HCT116 (cell line): ENCODE data around the gene OGDHL. TPM values are rescaled to one million over a fixed set of nuclear protein-coding genes. Genes with fewer than 3 reads are reported as not detected.

ENCODE experiments used
- ATAC-seq: fragments of 200-7000 bp; cut with Tn5 transposase; 2 replicates; pipeline ENCODE4 v1.9.1; 2020; ENCODE audit warnings: mild to moderate bottlenecking, moderate library complexity
- BruUV-seq: library from RNA; stranded (reverse); fragments of 400-500 nt; replicated peaks from 2 replicates; lab custom pipeline; 2021; lab: Mats Ljungman, UMichigan
- CTCF ChIA-PET: fragments of 300-600 bp; sonication (Branson Sonifier 250); formaldehyde crosslinking; loops from one replicate; lab custom pipeline; 2021; ENCODE audit warnings: antibody characterized with exemption; lab: Charles Lee
- POLR2A ChIA-PET: fragments of 300-600, 350-600 bp; sonication (Branson Sonifier 250); formaldehyde crosslinking; loops from one replicate; lab custom pipeline; 2021; ENCODE audit warnings: antibody characterized with exemption; lab: Charles Lee
- RAD21 ChIA-PET, 2 experiments: fragments of 300-600 bp; sonication (Branson Sonifier 250); formaldehyde crosslinking; loops; one replicate each; lab custom pipeline; 2023; ENCODE audit warnings: low total read pairs in 2 of 2; ENCODE audit not compliant: uncharacterized antibody in 2 of 2, unreplicated experiment in 2 of 2, low non-redundant PET in 1 of 2; lab: Charles Lee
- DNase-seq: peaks from one replicate; pipeline ENCODE4 v3.0.0-alpha.2; 2010; ENCODE audit warnings: low read depth, low spot score
- H2AFZ ChIP-seq: fragments of 200-600 bp; shearing (Covaris generic), sonication (generic); 2 replicates; pipeline ENCODE4 v1.6.1; 2017; ENCODE audit warnings: low read depth, mixed run types, mixed read lengths, antibody characterized with exemption, low read length; ENCODE audit not compliant: poor library complexity, severe bottlenecking
- H3K27ac ChIP-seq: 2 replicates; pipeline ENCODE4 v1.5.1; 2012; ENCODE audit warnings: low read depth, low read length
- H3K27me3 ChIP-seq: fragments of 200-600 bp; sonication (generic); 2 replicates; pipeline ENCODE4 v1.6.1; 2016; ENCODE audit warnings: mixed run types, low read length, mixed read lengths; ENCODE audit not compliant: insufficient read depth
- H3K36me3 ChIP-seq, 2 experiments: fragments of 200-500 bp in 1 of 2; fragments of 200-600 bp in 1 of 2; sonication (Bioruptor generic) in 1 of 2; sonication (generic) in 1 of 2; 2 replicates each; pipeline versions ENCODE4 v1.5.1 to v1.6.1; 2014 to 2016; ENCODE audit warnings: low read length in 2 of 2, inconsistent platforms in 1 of 2, mixed read lengths in 1 of 2, mixed run types in 1 of 2; ENCODE audit not compliant: insufficient read depth in 2 of 2, control insufficient read depth in 1 of 2
- H3K4me1 ChIP-seq, 2 experiments: fragments of 200-600 bp in 1 of 2; sonication (generic) in 1 of 2; 2 replicates each; pipeline versions ENCODE4 v1.5.1 to v1.6.1; 2012 to 2017; ENCODE audit warnings: low read length in 2 of 2, inconsistent platforms in 1 of 2, mild to moderate bottlenecking in 1 of 2, mixed read lengths in 1 of 2, mixed run types in 1 of 2, moderate library complexity in 1 of 2; ENCODE audit not compliant: insufficient read depth in 2 of 2, control insufficient read depth in 1 of 2
- H3K4me2 ChIP-seq: fragments of 200-600 bp; sonication (generic); 2 replicates; pipeline ENCODE4 v1.6.1; 2017; ENCODE audit warnings: mixed run types, low read length, mixed read lengths
- H3K4me3 ChIP-seq, 2 experiments: fragments of 200-600 bp in 1 of 2; sonication (generic) in 1 of 2; replicated peaks in 1 of 2; 2 replicates each; pipeline ENCODE4 v1.5.1; 2011 to 2016; ENCODE audit warnings: low read length in 2 of 2, control low read depth in 1 of 2, low read depth in 1 of 2, mild to moderate bottlenecking in 1 of 2, mixed read lengths in 1 of 2, mixed run types in 1 of 2
- H3K79me2 ChIP-seq: fragments of 200-600 bp; sonication (generic); 2 replicates; pipeline ENCODE4 v1.6.1; 2017; ENCODE audit warnings: mild to moderate bottlenecking, mixed run types, low read length, moderate library complexity, mixed read lengths; ENCODE audit not compliant: insufficient read depth
- H3K9ac ChIP-seq: fragments of 200-600 bp; sonication (generic); 2 replicates; pipeline ENCODE4 v1.6.1; 2016; ENCODE audit warnings: low read length, mixed read lengths
- H3K9me2 ChIP-seq: fragments of 200-600 bp; sonication (generic), shearing (Covaris generic); 2 replicates; pipeline ENCODE4 v1.6.1; 2017; ENCODE audit warnings: mixed run types, mild to moderate bottlenecking, moderate library complexity; ENCODE audit not compliant: insufficient read depth
- H3K9me3 ChIP-seq, 2 experiments: fragments of 200-500 bp in 1 of 2; fragments of 200-600 bp in 1 of 2; sonication (Bioruptor generic) in 1 of 2; sonication (generic) in 1 of 2; 2 replicates each; pipeline ENCODE4 v1.6.1; 2014 to 2017; ENCODE audit warnings: low read length in 2 of 2, mixed read lengths in 2 of 2, inconsistent platforms in 1 of 2, low read depth in 1 of 2, mild to moderate bottlenecking in 1 of 2, mixed run types in 1 of 2, moderate library complexity in 1 of 2; ENCODE audit not compliant: control insufficient read depth in 1 of 2, insufficient read depth in 1 of 2
- H4K20me1 ChIP-seq: fragments of 200-600 bp; sonication (generic), shearing (Covaris generic); 2 replicates; pipeline ENCODE4 v1.6.1; 2017; ENCODE audit warnings: mixed run types, mild to moderate bottlenecking, moderate library complexity; ENCODE audit not compliant: insufficient read depth
- CBX3 ChIP-seq: IDR thresholded peaks from 2 replicates; pipeline ENCODE4 v1.6.1; 2012; ENCODE audit warnings: low read depth
- CEBPB ChIP-seq: IDR thresholded peaks from 2 replicates; pipeline ENCODE4 v1.6.1; 2012; ENCODE audit warnings: low read depth
- CTCF ChIP-seq, 3 experiments: fragments of 200-600 bp in 1 of 3; sonication (generic) in 1 of 3; IDR thresholded peaks in 2 of 3; conservative IDR thresholded peaks in 1 of 3; 2 replicates each; pipeline ENCODE4 v1.5.1; 2012 to 2017; ENCODE audit warnings: low read depth in 2 of 3, low read length in 2 of 3, antibody characterized with exemption in 1 of 3, borderline replicate concordance in 1 of 3, control low read depth in 1 of 3, mild to moderate bottlenecking in 1 of 3, mixed read lengths in 1 of 3, mixed run types in 1 of 3, moderate library complexity in 1 of 3; ENCODE audit not compliant: insufficient read depth in 1 of 3
- ELF1 ChIP-seq: IDR thresholded peaks from 2 replicates; pipeline ENCODE4 v1.6.1; 2012; ENCODE audit warnings: low read depth, borderline replicate concordance
- EZH2 ChIP-seq: fragments of 200-600 bp; sonication (generic); IDR thresholded peaks from 2 replicates; pipeline ENCODE4 v1.6.1; 2017; ENCODE audit warnings: antibody characterized with exemption, mixed run types
- EZH2phosphoT487 ChIP-seq: fragments of 200-600 bp; IDR thresholded peaks from 2 replicates; pipeline ENCODE4 v1.6.1; 2018; ENCODE audit warnings: antibody characterized with exemption, borderline replicate concordance
- FOSL1 ChIP-seq: IDR thresholded peaks from 2 replicates; pipeline ENCODE4 v1.6.1; 2012; ENCODE audit warnings: low read depth
- JUND ChIP-seq: IDR thresholded peaks from 2 replicates; pipeline ENCODE4 v1.6.1; 2012
- MAX ChIP-seq: IDR thresholded peaks from 2 replicates; pipeline ENCODE4 v1.6.1; 2012
- POLR2A ChIP-seq: IDR thresholded peaks from 2 replicates; pipeline ENCODE4 v1.7.0; 2011; ENCODE audit warnings: borderline replicate concordance; ENCODE audit not compliant: insufficient read depth, insufficient read length; ENCODE audit errors: extremely low read depth
- POLR2AphosphoS5 ChIP-seq: IDR thresholded peaks from 2 replicates; pipeline ENCODE4 v1.6.1; 2011; ENCODE audit warnings: mild to moderate bottlenecking, low read depth, low read length, moderate library complexity
- RAD21 ChIP-seq: IDR thresholded peaks from 2 replicates; pipeline ENCODE4 v1.6.1; 2012; ENCODE audit warnings: low read depth, mild to moderate bottlenecking
- SRF ChIP-seq: IDR thresholded peaks from 2 replicates; pipeline ENCODE4 v1.6.1; 2012; ENCODE audit warnings: low read depth
- TCF7L2 ChIP-seq: IDR thresholded peaks from 2 replicates; pipeline ENCODE4 v1.7.0; 2011; ENCODE audit warnings: borderline replicate concordance, inconsistent platforms; ENCODE audit not compliant: insufficient read depth, insufficient read length; ENCODE audit errors: extremely low read depth
- YY1 ChIP-seq: IDR thresholded peaks from 2 replicates; pipeline ENCODE4 v1.6.1; 2011; ENCODE audit warnings: low read length, low read depth, moderate library complexity, mild to moderate bottlenecking; ENCODE audit not compliant: insufficient replicate concordance; ENCODE audit errors: extremely low read depth
- ZFX ChIP-seq: fragments of 450-650 bp; IDR thresholded peaks from 2 replicates; pipeline ENCODE4 v1.6.1; 2017
- ZNF274 ChIP-seq: fragments of 200-500 bp; sonication (Bioruptor generic); IDR thresholded peaks from 2 replicates; pipeline ENCODE4 v1.6.1; 2014; ENCODE audit warnings: mild to moderate bottlenecking, low read depth, low read length, inconsistent platforms
- intact Hi-C: fragments of 100-400 bp; cut with micrococcal nuclease; formaldehyde crosslinking; loops from 2 replicates; pipeline ENCODE4 v1.10.0; 2022
- total RNA-seq: library from RNA; stranded (reverse); gene quantifications from one replicate; pipeline ENCODE4 v1.2.1, GENCODE V29; 2021; ENCODE audit not compliant: unreplicated experiment
- TF ChIP-seq, protein P1 (sequence below): IDR thresholded peaks from 2 replicates; pipeline ENCODE4 v1.6.1; 2012; ENCODE audit warnings: low read depth
- TF ChIP-seq, protein P2 (sequence below): IDR thresholded peaks from 2 replicates; pipeline ENCODE4 v1.6.1; 2011; ENCODE audit warnings: mild to moderate bottlenecking, low read length, moderate library complexity; ENCODE audit not compliant: insufficient replicate concordance; ENCODE audit errors: extremely low read depth

OGDHL gene
- total RNA-seq, 1 experiment from 2014 or later: 16.3 TPM

DNA sequence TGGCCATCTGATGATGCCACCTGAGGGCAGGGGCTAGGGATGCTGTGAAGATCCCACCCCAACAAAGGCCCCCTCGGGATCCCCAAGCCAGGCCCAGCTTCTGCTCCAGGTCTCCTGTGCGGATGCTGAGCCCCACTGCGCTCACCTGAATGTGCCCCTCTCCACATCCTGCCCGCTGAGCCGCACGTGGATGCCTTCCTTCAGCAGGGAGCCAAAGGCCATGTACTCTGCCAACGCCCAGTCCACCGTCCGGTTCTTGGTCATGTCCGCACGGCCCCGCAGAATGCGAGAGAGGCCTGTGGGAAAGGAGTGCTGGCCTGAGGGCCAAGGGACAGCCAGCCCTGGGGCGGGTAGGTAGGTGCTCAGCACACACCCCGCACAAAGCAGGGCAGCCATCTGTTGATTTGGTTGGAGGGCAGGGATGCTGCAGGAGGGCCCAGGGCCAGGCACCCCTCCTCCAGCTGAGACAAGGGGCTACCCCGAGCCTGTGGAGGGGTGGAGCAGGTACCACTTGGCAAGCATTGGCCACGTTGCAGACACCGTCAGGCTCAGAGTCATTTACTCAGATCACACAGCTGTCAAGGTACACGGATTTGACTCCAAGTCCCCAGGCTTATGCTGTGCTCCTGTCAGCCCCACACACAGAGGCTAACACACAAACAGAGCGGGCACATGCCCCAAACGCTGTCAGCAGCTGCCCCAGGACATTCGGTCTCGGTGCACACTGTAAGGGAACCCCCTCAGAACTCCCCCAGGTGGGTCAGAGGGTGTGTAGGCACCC, 19.2 kb downstream of the OGDHL start:
- H3K9ac ChIP-seq: no peak overlapping the region
- H2AFZ ChIP-seq: no peak overlapping the region
- CTCF ChIA-PET: no interaction called here
- peaks cover 0 to 5% of the 10 kb centered on the region in 2 experiments; a peak in 2 of 4 replicates for H3K36me3 ChIP-seq
- no peaks in the 10 kb centered on the region for H3K4me1 ChIP-seq
- intact Hi-C loops: no loop called here
- H3K27ac ChIP-seq: no peak overlapping the region
- no peak for DNase-seq
- no peak overlapping the region for H3K4me2 ChIP-seq
- no peaks in the 10 kb centered on the region for H4K20me1 ChIP-seq
- H3K4me3 ChIP-seq: no peak overlapping the region
- no peaks in the 10 kb centered on the region for H3K79me2 ChIP-seq
- TF ChIP-seq CEBPB (no peak), MAX (no peak), ELF1 (no peak), ZFX (no peak), FOSL1 (no peak), EZH2phosphoT487 (no peak), ZNF274 (no peak), CTCF (IDR thresholded peaks at IDR 0.05 in 2 of 3, conservative IDR thresholded peaks at IDR 0.05 in 1 of 3; ENCODE audit: borderline replicate concordance in 1 of 3, insufficient read depth in 1 of 3, low read depth in 2 of 3, low read length in 2 of 3) (no peak), EZH2 (no peak), POLR2A (no peak), JUND (no peak), SRF (no peak), POLR2AphosphoS5 (no peak), YY1 (no peak), RAD21 (no peak), TCF7L2 (no peak), CBX3 (no peak)
- TF ChIP-seq, protein P1, sequence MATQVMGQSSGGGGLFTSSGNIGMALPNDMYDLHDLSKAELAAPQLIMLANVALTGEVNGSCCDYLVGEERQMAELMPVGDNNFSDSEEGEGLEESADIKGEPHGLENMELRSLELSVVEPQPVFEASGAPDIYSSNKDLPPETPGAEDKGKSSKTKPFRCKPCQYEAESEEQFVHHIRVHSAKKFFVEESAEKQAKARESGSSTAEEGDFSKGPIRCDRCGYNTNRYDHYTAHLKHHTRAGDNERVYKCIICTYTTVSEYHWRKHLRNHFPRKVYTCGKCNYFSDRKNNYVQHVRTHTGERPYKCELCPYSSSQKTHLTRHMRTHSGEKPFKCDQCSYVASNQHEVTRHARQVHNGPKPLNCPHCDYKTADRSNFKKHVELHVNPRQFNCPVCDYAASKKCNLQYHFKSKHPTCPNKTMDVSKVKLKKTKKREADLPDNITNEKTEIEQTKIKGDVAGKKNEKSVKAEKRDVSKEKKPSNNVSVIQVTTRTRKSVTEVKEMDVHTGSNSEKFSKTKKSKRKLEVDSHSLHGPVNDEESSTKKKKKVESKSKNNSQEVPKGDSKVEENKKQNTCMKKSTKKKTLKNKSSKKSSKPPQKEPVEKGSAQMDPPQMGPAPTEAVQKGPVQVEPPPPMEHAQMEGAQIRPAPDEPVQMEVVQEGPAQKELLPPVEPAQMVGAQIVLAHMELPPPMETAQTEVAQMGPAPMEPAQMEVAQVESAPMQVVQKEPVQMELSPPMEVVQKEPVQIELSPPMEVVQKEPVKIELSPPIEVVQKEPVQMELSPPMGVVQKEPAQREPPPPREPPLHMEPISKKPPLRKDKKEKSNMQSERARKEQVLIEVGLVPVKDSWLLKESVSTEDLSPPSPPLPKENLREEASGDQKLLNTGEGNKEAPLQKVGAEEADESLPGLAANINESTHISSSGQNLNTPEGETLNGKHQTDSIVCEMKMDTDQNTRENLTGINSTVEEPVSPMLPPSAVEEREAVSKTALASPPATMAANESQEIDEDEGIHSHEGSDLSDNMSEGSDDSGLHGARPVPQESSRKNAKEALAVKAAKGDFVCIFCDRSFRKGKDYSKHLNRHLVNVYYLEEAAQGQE: no peak
- TF ChIP-seq, protein P2, sequence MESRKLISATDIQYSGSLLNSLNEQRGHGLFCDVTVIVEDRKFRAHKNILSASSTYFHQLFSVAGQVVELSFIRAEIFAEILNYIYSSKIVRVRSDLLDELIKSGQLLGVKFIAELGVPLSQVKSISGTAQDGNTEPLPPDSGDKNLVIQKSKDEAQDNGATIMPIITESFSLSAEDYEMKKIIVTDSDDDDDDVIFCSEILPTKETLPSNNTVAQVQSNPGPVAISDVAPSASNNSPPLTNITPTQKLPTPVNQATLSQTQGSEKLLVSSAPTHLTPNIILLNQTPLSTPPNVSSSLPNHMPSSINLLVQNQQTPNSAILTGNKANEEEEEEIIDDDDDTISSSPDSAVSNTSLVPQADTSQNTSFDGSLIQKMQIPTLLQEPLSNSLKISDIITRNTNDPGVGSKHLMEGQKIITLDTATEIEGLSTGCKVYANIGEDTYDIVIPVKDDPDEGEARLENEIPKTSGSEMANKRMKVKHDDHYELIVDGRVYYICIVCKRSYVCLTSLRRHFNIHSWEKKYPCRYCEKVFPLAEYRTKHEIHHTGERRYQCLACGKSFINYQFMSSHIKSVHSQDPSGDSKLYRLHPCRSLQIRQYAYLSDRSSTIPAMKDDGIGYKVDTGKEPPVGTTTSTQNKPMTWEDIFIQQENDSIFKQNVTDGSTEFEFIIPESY: no peak
- POLR2A ChIA-PET: no interaction called here
- BruUV-seq: no TSS peak
- RAD21 ChIA-PET: no interaction called here
- no peaks in the 10 kb centered on the region for H3K9me3 ChIP-seq
- H3K9me2 ChIP-seq: no peaks in the 10 kb centered on the region
- H3K27me3 ChIP-seq: no peaks in the 10 kb centered on the region
- no peak for ATAC-seq
